ENCODE measurements around the gene ARMC12.

The ARMC12 gene

GRCh38 chr6:35691027-35691824 is 45.6 kb upstream of the ARMC12 start:
- TF ChIP-seq RAD21 (IDR thresholded peaks at IDR 0.05; ENCODE audit: low read depth) (no peak), REST (IDR thresholded peaks at IDR 0.05; ENCODE audit: low read depth) (no peak)

GRCh38 chr6:35694462-35694861 is 42.4 kb upstream of the ARMC12 start:
- TF ChIP-seq ZBTB7A (IDR thresholded peaks at IDR 0.05; ENCODE audit: low read depth) (no peak), REST (IDR thresholded peaks at IDR 0.05; ENCODE audit: low read depth) (no peak), NFIC (IDR thresholded peaks at IDR 0.05) (no peak), CEBPB (IDR thresholded peaks at IDR 0.05) (no peak), CREB1 (IDR thresholded peaks at IDR 0.05; ENCODE audit: low read depth) (no peak), TAF1 (IDR thresholded peaks at IDR 0.05; ENCODE audit: low read depth) (no peak), TEAD4 (IDR thresholded peaks at IDR 0.05) (no peak), RAD21 (IDR thresholded peaks at IDR 0.05; ENCODE audit: low read depth) (no peak), TCF12 (IDR thresholded peaks at IDR 0.05; ENCODE audit: low read depth) (no peak), EGR1 (IDR thresholded peaks at IDR 0.05) (no peak), YY1 (IDR thresholded peaks at IDR 0.05; ENCODE audit: low read depth) (no peak), EP300 (IDR thresholded peaks at IDR 0.05; ENCODE audit: borderline replicate concordance) (no peak), FOXM1 (IDR thresholded peaks at IDR 0.05; ENCODE audit: borderline replicate concordance, low read depth) (no peak), USF1 (IDR thresholded peaks at IDR 0.05) (no peak)
- TF ChIP-seq, protein P1, sequence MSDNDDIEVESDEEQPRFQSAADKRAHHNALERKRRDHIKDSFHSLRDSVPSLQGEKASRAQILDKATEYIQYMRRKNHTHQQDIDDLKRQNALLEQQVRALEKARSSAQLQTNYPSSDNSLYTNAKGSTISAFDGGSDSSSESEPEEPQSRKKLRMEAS (IDR thresholded peaks at IDR 0.05), result no peak

GRCh38 chr6:35698858-35699257 is 38.0 kb upstream of the ARMC12 start:
- TF ChIP-seq ZBTB7A (IDR thresholded peaks at IDR 0.05; ENCODE audit: low read depth) (no peak), CREB1 (IDR thresholded peaks at IDR 0.05; ENCODE audit: low read depth) (no peak), REST (IDR thresholded peaks at IDR 0.05; ENCODE audit: low read depth) (no peak), RAD21 (IDR thresholded peaks at IDR 0.05; ENCODE audit: low read depth) (no peak), YY1 (IDR thresholded peaks at IDR 0.05; ENCODE audit: low read depth) (no peak), EGR1 (IDR thresholded peaks at IDR 0.05) (no peak), EP300 (IDR thresholded peaks at IDR 0.05; ENCODE audit: borderline replicate concordance) (no peak), USF1 (IDR thresholded peaks at IDR 0.05) (no peak), CEBPB (IDR thresholded peaks at IDR 0.05) (no peak), FOXM1 (IDR thresholded peaks at IDR 0.05; ENCODE audit: borderline replicate concordance, low read depth) (no peak), TCF12 (IDR thresholded peaks at IDR 0.05; ENCODE audit: low read depth) (no peak), NFIC (IDR thresholded peaks at IDR 0.05) (no peak)

- TF ChIP-seq EGR1 (IDR thresholded peaks at IDR 0.05) (no peak), USF1 (IDR thresholded peaks at IDR 0.05) (peak; percentile 66), RAD21 (IDR thresholded peaks at IDR 0.05; ENCODE audit: low read depth) (no peak), FOXM1 (IDR thresholded peaks at IDR 0.05; ENCODE audit: borderline replicate concordance, low read depth) (no peak)
Observed at GRCh38 chr6:35703554-35703953, 33.3 kb upstream of the ARMC12 start.

Measured in Ishikawa (cell line).